Measurements from ENCODE around the gene CHAMP1. TPM values are rescaled to one million over a fixed set of nuclear protein-coding genes. Genes with fewer than 3 reads are reported as not detected.
A peak's percentile ranks its signal among the peaks of the same experiment; 100 is the strongest.

Gene CHAMP1, protein sequence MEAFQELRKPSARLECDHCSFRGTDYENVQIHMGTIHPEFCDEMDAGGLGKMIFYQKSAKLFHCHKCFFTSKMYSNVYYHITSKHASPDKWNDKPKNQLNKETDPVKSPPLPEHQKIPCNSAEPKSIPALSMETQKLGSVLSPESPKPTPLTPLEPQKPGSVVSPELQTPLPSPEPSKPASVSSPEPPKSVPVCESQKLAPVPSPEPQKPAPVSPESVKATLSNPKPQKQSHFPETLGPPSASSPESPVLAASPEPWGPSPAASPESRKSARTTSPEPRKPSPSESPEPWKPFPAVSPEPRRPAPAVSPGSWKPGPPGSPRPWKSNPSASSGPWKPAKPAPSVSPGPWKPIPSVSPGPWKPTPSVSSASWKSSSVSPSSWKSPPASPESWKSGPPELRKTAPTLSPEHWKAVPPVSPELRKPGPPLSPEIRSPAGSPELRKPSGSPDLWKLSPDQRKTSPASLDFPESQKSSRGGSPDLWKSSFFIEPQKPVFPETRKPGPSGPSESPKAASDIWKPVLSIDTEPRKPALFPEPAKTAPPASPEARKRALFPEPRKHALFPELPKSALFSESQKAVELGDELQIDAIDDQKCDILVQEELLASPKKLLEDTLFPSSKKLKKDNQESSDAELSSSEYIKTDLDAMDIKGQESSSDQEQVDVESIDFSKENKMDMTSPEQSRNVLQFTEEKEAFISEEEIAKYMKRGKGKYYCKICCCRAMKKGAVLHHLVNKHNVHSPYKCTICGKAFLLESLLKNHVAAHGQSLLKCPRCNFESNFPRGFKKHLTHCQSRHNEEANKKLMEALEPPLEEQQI
- 10 to 100 TPM; 19.2 to 21.7 TPM for total RNA-seq
- 15.0 TPM for polyA plus RNA-seq (ENCODE audit: insufficient read depth, low read depth, low replicate concordance)
- long read RNA-seq, donor 1, full-length matches to known transcripts: 33 of 33 reads
- long read RNA-seq, donor 1, partial matches to known transcripts: 0 of 33 reads
- long read RNA-seq, donor 1, other reads (novel, unspliced or antisense): 0 of 33 reads
- long read RNA-seq, donor 2, full-length matches to known transcripts: 33 of 33 reads
- long read RNA-seq, donor 2, partial matches to known transcripts: 0 of 33 reads
- long read RNA-seq, donor 2, other reads (novel, unspliced or antisense): 0 of 33 reads

GRCh38 chr13:114314074-114314912 is at the start of gene CHAMP1:
Gene CHAMP1, plus strand, starts transcription at chr13:114314503. Its CDS starts 9,340 bp downstream, at chr13:114323843.
- peak within 1 kb of the TSS; percentile 86 to 91 for H3K27ac ChIP-seq
- peaks cover 9% of the 10 kb centered on the region for H3K4me1 ChIP-seq
- TF ChIP-seq POLR2A (IDR thresholded peaks at IDR 0.05): peak; percentile 59
- TF ChIP-seq, protein P1, sequence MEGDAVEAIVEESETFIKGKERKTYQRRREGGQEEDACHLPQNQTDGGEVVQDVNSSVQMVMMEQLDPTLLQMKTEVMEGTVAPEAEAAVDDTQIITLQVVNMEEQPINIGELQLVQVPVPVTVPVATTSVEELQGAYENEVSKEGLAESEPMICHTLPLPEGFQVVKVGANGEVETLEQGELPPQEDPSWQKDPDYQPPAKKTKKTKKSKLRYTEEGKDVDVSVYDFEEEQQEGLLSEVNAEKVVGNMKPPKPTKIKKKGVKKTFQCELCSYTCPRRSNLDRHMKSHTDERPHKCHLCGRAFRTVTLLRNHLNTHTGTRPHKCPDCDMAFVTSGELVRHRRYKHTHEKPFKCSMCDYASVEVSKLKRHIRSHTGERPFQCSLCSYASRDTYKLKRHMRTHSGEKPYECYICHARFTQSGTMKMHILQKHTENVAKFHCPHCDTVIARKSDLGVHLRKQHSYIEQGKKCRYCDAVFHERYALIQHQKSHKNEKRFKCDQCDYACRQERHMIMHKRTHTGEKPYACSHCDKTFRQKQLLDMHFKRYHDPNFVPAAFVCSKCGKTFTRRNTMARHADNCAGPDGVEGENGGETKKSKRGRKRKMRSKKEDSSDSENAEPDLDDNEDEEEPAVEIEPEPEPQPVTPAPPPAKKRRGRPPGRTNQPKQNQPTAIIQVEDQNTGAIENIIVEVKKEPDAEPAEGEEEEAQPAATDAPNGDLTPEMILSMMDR (IDR thresholded peaks at IDR 0.05): peak in 1 of 3 experiments; percentile 11
- no peaks in the 10 kb centered on the region for H3K27me3 ChIP-seq
- H3K4me3 ChIP-seq: peak within 1 kb of the TSS; percentile 76 to 90
- no peaks in the 10 kb centered on the region for H3K36me3 ChIP-seq (ENCODE audit: low read depth, missing control alignments)
- no peaks in the 10 kb centered on the region for H3K9me3 ChIP-seq
- peak; percentile 96 for DNase-seq
- WGBS, 2 donors: 0% methylated on average over 9 to 89 of the region's 107 CpGs
- intact Hi-C loops (cut with DNase I; ENCODE audit: low total_unique reads): no loop called here

GRCh38 chr13:114264886-114265611 is 49.3 kb upstream of the CHAMP1 start:
- Histone ChIP-seq H3K9me3 (no peaks in the 10 kb centered on the region), H3K27me3 (no peaks in the 10 kb centered on the region), H3K4me3 (no peak overlapping the region), H3K4me1 (no peaks in the 10 kb centered on the region), H3K36me3 (ENCODE audit: low read depth, missing control alignments) (no peaks in the 10 kb centered on the region), H3K27ac (no peak overlapping the region)
- WGBS, 2 donors: 86 to 88% methylated on average over 8 of the region's 8 CpGs
- no peak for DNase-seq
- TF ChIP-seq, protein P1 (IDR thresholded peaks at IDR 0.05): no peak
- TF ChIP-seq POLR2A (IDR thresholded peaks at IDR 0.05): no peak
- intact Hi-C loops (cut with DNase I; ENCODE audit: low total_unique reads): no loop called here

DNA sequence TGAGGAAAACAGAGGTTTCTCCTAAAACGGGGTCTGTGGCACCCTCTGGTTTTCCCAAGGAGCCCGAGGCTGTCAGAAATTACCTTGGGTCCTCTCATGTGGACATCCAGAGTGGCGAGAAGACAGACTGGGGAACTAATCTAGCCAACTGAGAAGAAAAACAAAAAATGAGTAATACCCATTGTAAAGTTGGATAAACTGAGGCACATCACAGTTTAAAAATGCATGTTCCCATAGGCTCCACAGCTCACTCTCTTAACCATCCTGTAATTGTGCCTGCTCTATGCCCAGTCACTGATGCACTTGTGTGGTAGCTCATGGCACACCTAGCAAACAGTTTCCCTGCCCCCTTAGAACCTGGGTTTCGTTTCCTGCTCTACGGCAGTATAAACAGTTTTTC is 48.1 kb upstream of the CHAMP1 start:
- intact Hi-C loops (cut with DNase I; ENCODE audit: low total_unique reads): no loop called here
- TF ChIP-seq, protein P1 (IDR thresholded peaks at IDR 0.05): no peak
- no peak for TF ChIP-seq POLR2A (IDR thresholded peaks at IDR 0.05)
- Histone ChIP-seq H3K9me3 (no peaks in the 10 kb centered on the region), H3K4me1 (no peaks in the 10 kb centered on the region), H3K27me3 (no peaks in the 10 kb centered on the region), H3K27ac (no peak overlapping the region), H3K36me3 (ENCODE audit: low read depth, missing control alignments) (no peaks in the 10 kb centered on the region), H3K4me3 (no peak overlapping the region)
- no peak for DNase-seq
- WGBS, 2 donors: 89 to 97% methylated on average over 5 of the region's 5 CpGs
